IMR-90 (cell line): ENCODE data around the gene TMEM33. TPM values are rescaled to one million over a fixed set of nuclear protein-coding genes. Genes with fewer than 3 reads are reported as not detected.
A peak's percentile ranks its signal among the peaks of the same experiment; 100 is the strongest.

ENCODE experiments used
- ATAC-seq: fragments of 200-7000 bp; cut with Tn5 transposase; 2 replicates; pipeline ENCODE4 v1.9.1; 2020; ENCODE audit warnings: low read depth, mild to moderate bottlenecking, moderate library complexity
- BruUV-seq: library from RNA; stranded (reverse); fragments of 400-500 nt; replicated peaks from 2 replicates; lab custom pipeline; 2021; lab: Mats Ljungman, UMichigan
- CTCF ChIA-PET: fragments of 300-600 bp; formaldehyde crosslinking; extraction: SDS; loops from one replicate; lab custom pipeline; 2021; ENCODE audit warnings: antibody characterized with exemption; lab: Yijun Ruan, JAX
- POLR2A ChIA-PET: fragments of 300-600 bp; sonication (Branson Sonifier 250); formaldehyde crosslinking; loops from one replicate; lab custom pipeline; 2022; ENCODE audit warnings: antibody characterized with exemption; ENCODE audit not compliant: unreplicated experiment; lab: Charles Lee
- DNase-seq: peaks from one replicate; pipeline ENCODE4 v3.0.0; 2013
- H2AFZ ChIP-seq: replicated peaks from 2 replicates; pipeline ENCODE3; 2013; ENCODE audit warnings: low read length, mild to moderate bottlenecking; ENCODE audit not compliant: poor library complexity
- H2AK5ac ChIP-seq: 2 replicates; pipeline ENCODE4 v1.6.1; 2013; ENCODE audit warnings: low read depth, low read length, inconsistent platforms
- H2AK9ac ChIP-seq: replicated peaks from 2 replicates; pipeline ENCODE3; 2013; ENCODE audit warnings: mild to moderate bottlenecking, low read depth, low read length, moderate library complexity; ENCODE audit not compliant: poor library complexity
- H2BK120ac ChIP-seq: 2 replicates; pipeline ENCODE4 v1.6.1; 2013; ENCODE audit warnings: low read depth, low read length, inconsistent platforms
- H2BK15ac ChIP-seq: 3 replicates; pipeline ENCODE4 v1.6.1; 2013; ENCODE audit warnings: low read depth, low read length, inconsistent platforms
- H2BK20ac ChIP-seq: 2 replicates; pipeline ENCODE4 v1.6.1; 2013; ENCODE audit warnings: low read depth, mild to moderate bottlenecking, inconsistent platforms, low read length, moderate library complexity
- H2BK5ac ChIP-seq: 2 replicates; pipeline ENCODE4 v1.6.1; 2013; ENCODE audit warnings: mild to moderate bottlenecking, low read depth, low read length, inconsistent platforms; ENCODE audit not compliant: poor library complexity, severe bottlenecking
- H3K14ac ChIP-seq: replicated peaks from 2 replicates; pipeline ENCODE4 v1.6.1; 2013; ENCODE audit warnings: low read depth, low read length, inconsistent platforms
- H3K18ac ChIP-seq: 2 replicates; pipeline ENCODE4 v1.6.1; 2013; ENCODE audit warnings: low read depth, low read length, control low read depth
- H3K23ac ChIP-seq: 2 replicates; pipeline ENCODE4 v1.6.1; 2013; ENCODE audit warnings: low read depth, low read length, inconsistent platforms
- H3K27ac ChIP-seq: 2 replicates; pipeline ENCODE4 v1.5.1; 2013; ENCODE audit warnings: mild to moderate bottlenecking, control low read depth, low read length; ENCODE audit not compliant: insufficient read depth
- H3K27me3 ChIP-seq: 2 replicates; pipeline ENCODE4 v1.6.1; 2013; ENCODE audit warnings: low read length; ENCODE audit not compliant: control insufficient read depth, insufficient read depth
- H3K36me3 ChIP-seq: 2 replicates; pipeline ENCODE4 v1.6.1; 2013; ENCODE audit warnings: low read length, mixed read lengths; ENCODE audit not compliant: control insufficient read depth, insufficient read depth
- H3K4ac ChIP-seq: 2 replicates; pipeline ENCODE4 v1.6.1; 2013; ENCODE audit warnings: low read depth, low read length, inconsistent platforms
- H3K4me1 ChIP-seq: 2 replicates; pipeline ENCODE4 v1.6.1; 2013; ENCODE audit warnings: low read length, mixed read lengths; ENCODE audit not compliant: control insufficient read depth, insufficient read depth
- H3K4me2 ChIP-seq: 2 replicates; pipeline ENCODE4 v1.6.1; 2013; ENCODE audit warnings: low read depth, mild to moderate bottlenecking, control low read depth, low read length, moderate library complexity
- H3K4me3 ChIP-seq: 2 replicates; pipeline ENCODE4 v1.5.1; 2013; ENCODE audit warnings: low read depth, mild to moderate bottlenecking, control low read depth, low read length, moderate library complexity; ENCODE audit not compliant: insufficient read depth
- H3K56ac ChIP-seq: 2 replicates; pipeline ENCODE4 v1.6.1; 2013; ENCODE audit warnings: low read length, inconsistent platforms; ENCODE audit not compliant: insufficient read depth; ENCODE audit errors: extremely low read depth
- H3K79me1 ChIP-seq, 2 experiments: 2 replicates each; pipeline ENCODE4 v1.6.1; 2013; ENCODE audit warnings: low read length in 2 of 2, inconsistent platforms in 1 of 2, low read depth in 1 of 2
- H3K9ac ChIP-seq: 2 replicates; pipeline ENCODE4 v1.6.1; 2013; ENCODE audit warnings: low read depth, low read length, control low read depth
- H3K9me1 ChIP-seq: 2 replicates; pipeline ENCODE4 v1.6.1; 2013; ENCODE audit warnings: low read length, inconsistent platforms; ENCODE audit not compliant: insufficient read depth
- H3K9me3 ChIP-seq: 2 replicates; pipeline ENCODE4 v1.6.1; 2013; ENCODE audit warnings: low read length; ENCODE audit not compliant: control insufficient read depth, insufficient read depth
- H4K20me1 ChIP-seq: 2 replicates; pipeline ENCODE4 v1.6.1; 2013; ENCODE audit warnings: low read length, inconsistent platforms; ENCODE audit not compliant: insufficient read depth
- H4K5ac ChIP-seq: 2 replicates; pipeline ENCODE4 v1.6.1; 2013; ENCODE audit warnings: mild to moderate bottlenecking, low read depth, low read length, control low read depth
- H4K8ac ChIP-seq, 2 experiments: 2 replicates each; pipeline ENCODE4 v1.6.1; 2013; ENCODE audit warnings: low read depth in 2 of 2, low read length in 2 of 2, control low read depth in 1 of 2, inconsistent platforms in 1 of 2
- H4K91ac ChIP-seq: 2 replicates; pipeline ENCODE4 v1.6.1; 2013; ENCODE audit warnings: low read depth, low read length, inconsistent platforms; ENCODE audit not compliant: insufficient read depth
- CEBPB ChIP-seq: IDR thresholded peaks from 2 replicates; pipeline ENCODE4 v1.6.1; 2012; ENCODE audit warnings: low read depth, low read length, improper control_type of control experiment
- MAFK ChIP-seq: IDR thresholded peaks from 2 replicates; pipeline ENCODE4 v1.6.1; 2012; ENCODE audit warnings: low read depth, low read length, improper control_type of control experiment
- RAD21 ChIP-seq: IDR thresholded peaks from 2 replicates; pipeline ENCODE4 v1.6.1; 2012; ENCODE audit warnings: low read length, improper control_type of control experiment
- RCOR1 ChIP-seq: IDR thresholded peaks from 2 replicates; pipeline ENCODE4 v1.6.1; 2012; ENCODE audit warnings: mild to moderate bottlenecking, low read length, improper control_type of control experiment; ENCODE audit not compliant: insufficient replicate concordance
- RFX5 ChIP-seq: IDR thresholded peaks from 2 replicates; pipeline ENCODE4 v1.8.0; 2012; ENCODE audit warnings: low read depth, mild to moderate bottlenecking, low read length, moderate library complexity
- WGBS, 2 experiments: methylation state at CpG; one replicate each; pipeline versions ENCODE4 v1.1.5 to v1.1.7; 2013; ENCODE audit warnings: missing lambda C conversion rate in 2 of 2; ENCODE audit not compliant: insufficient read length in 1 of 2; ENCODE audit errors: extremely low coverage in 2 of 2; 5-methylcytosine and 5-hydroxymethylcytosine counted together
- dilution Hi-C: fragments of 300-500 bp; cut with HindIII; formaldehyde crosslinking; loops from one replicate; pipeline ENCODE4 v1.14.3; 2018; ENCODE audit warnings: low sequenced_read_pairs; ENCODE audit not compliant: unreplicated experiment
- in situ Hi-C: fragments of 300-500 bp; cut with MboI; formaldehyde crosslinking; loops from 3 replicates; pipeline ENCODE4 v1.14.3; 2019; ENCODE audit warnings: low sequenced_read_pairs, inconsistent platforms, mixed read lengths
- intact Hi-C: fragments of 100-400 bp; cut with micrococcal nuclease; formaldehyde crosslinking; loops from 2 replicates; pipeline ENCODE4 v1.10.0; 2022
- polyA plus RNA-seq, 3 experiments: library from polyadenylated mRNA; depleted of rRNA; stranded (reverse); fragments of >200 nt; gene quantifications; 2 replicates each; pipeline ENCODE4 v1.2.3, GENCODE V29; 2012; ENCODE audit warnings: low replicate concordance in 1 of 3
- total RNA-seq: library from RNA; depleted of rRNA; stranded (reverse); fragments of >200 nt; gene quantifications from 2 replicates; pipeline ENCODE4 v1.2.3, GENCODE V29; 2012
- TF ChIP-seq, protein P1 (sequence below): fragments of 150-350 bp; IDR thresholded peaks from 2 replicates; pipeline ENCODE4 v1.6.1; 2017; ENCODE audit warnings: mild to moderate bottlenecking, antibody characterized with exemption, low read length, low read depth

The TMEM33 gene
- total and polyA plus RNA-seq, 2 of the 4 experiments (the other 2 are of a cell fraction) = 23.6 to 45.5 TPM

- H2AK5ac ChIP-seq = no peak overlapping the region
- intact Hi-C loops (no loop called here), in situ Hi-C loops (no loop called here), dilution Hi-C loops (no loop called here)
- no peak overlapping the region for H3K23ac ChIP-seq
- no peaks in the 10 kb centered on the region for H3K9me1 ChIP-seq
- TF ChIP-seq CEBPB = no peak
- TF ChIP-seq MAFK = no peak
- TF ChIP-seq, protein P1, sequence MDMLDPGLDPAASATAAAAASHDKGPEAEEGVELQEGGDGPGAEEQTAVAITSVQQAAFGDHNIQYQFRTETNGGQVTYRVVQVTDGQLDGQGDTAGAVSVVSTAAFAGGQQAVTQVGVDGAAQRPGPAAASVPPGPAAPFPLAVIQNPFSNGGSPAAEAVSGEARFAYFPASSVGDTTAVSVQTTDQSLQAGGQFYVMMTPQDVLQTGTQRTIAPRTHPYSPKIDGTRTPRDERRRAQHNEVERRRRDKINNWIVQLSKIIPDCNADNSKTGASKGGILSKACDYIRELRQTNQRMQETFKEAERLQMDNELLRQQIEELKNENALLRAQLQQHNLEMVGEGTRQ = no peak
- no peak for TF ChIP-seq RCOR1
- no peak for TF ChIP-seq RAD21
- TF ChIP-seq RFX5 = no peak
- no peak overlapping the region for H3K4me3 ChIP-seq
- H3K14ac ChIP-seq = no peak overlapping the region
- no peak overlapping the region for H4K5ac ChIP-seq
- ChIA-PET POLR2A (no interaction called here), CTCF (no interaction called here)
- H2BK20ac ChIP-seq = no peak overlapping the region
- WGBS, 2 experiments = 75% methylated on average over 4 of the region's 7 CpGs; no CpG with 5 or more reads in 1 of the 2 experiments
- no peak overlapping the region for H3K27ac ChIP-seq
- H3K4me2 ChIP-seq = peak overlapping the region; percentile 38; the same call in 1 of the 2 replicates
- no peaks in the 10 kb centered on the region for H3K4me1 ChIP-seq
- H2BK5ac ChIP-seq = no peak overlapping the region
- H3K9ac ChIP-seq = no peak overlapping the region
- H3K27me3 ChIP-seq = peaks cover 3% of the 10 kb centered on the region
- no peaks in the 10 kb centered on the region for H3K9me3 ChIP-seq
- H2BK120ac ChIP-seq = no peak overlapping the region
- H3K4ac ChIP-seq = no peak overlapping the region
- H2BK15ac ChIP-seq = no peak overlapping the region
- no peak overlapping the region for H2AFZ ChIP-seq
- H3K56ac ChIP-seq = no peak overlapping the region
- no peak for DNase-seq
- no peak overlapping the region for H4K8ac ChIP-seq
- H4K20me1 ChIP-seq = no peaks in the 10 kb centered on the region
- no peak overlapping the region for H2AK9ac ChIP-seq
- H3K36me3 ChIP-seq = no peaks in the 10 kb centered on the region
- peaks cover 0 to 2% of the 10 kb centered on the region in 2 experiments; a peak in 1 of 4 replicates for H3K79me1 ChIP-seq
- no peak overlapping the region for H3K18ac ChIP-seq
- BruUV-seq = no TSS peak
- H4K91ac ChIP-seq = no peak overlapping the region
- no peak for ATAC-seq
Measured at GRCh38 chr4:41930139-41930831, 4.9 kb upstream of the TMEM33 start.
